Measurements from ENCODE around the gene DHDH. TPM values are rescaled to one million over a fixed set of nuclear protein-coding genes. Genes with fewer than 3 reads are reported as not detected.

The DHDH gene
- total and polyA plus RNA-seq, 12 donors, result 0.17 to 0.51 TPM; not detected in 10

GRCh38 chr19:48963371-48964204 lies 30.1 kb downstream of the DHDH start:
- H3K9me3 ChIP-seq, result no peaks in the 10 kb centered on the region
- H3K36me3 ChIP-seq, result peaks cover 0 to 33% (median 12%) of the 10 kb centered on the region in 9 donors
- ATAC-seq, result peak; percentile 5 to 38 (median 26)
- peaks cover 15 to 64% (median 45%) of the 10 kb centered on the region in 9 donors for H3K4me1 ChIP-seq
- H3K27ac ChIP-seq, result peak overlapping the region; percentile 72 to 96 (median 89)
- peak; percentile 78 to 82 for DNase-seq
- intact Hi-C loops (cut with DNase I), result loop anchor here in 6 of 10 donors (2.0 to 10.0 kb wide), 5 partner anchors 89 to 329 kb away; partner anchors contain the start of genes PPP1R15A (in 3 of the 6), CA11 (in 2 of the 6) and DBP (in 2 of the 6)
- WGBS, 2 donors, result 17 to 19% methylated on average over 28 of the region's 28 CpGs
- no peak for TF ChIP-seq CTCF (IDR thresholded peaks at IDR 0.05)
- peak overlapping the region in 9 of 10 donors; percentile 7 to 100 (median 88) for H3K4me3 ChIP-seq
- H3K27me3 ChIP-seq, result no peaks in the 10 kb centered on the region

- Histone ChIP-seq H3K36me3 (peaks cover 0 to 38% (median 20%) of the 10 kb centered on the region in 9 donors), H3K9me3 (no peaks in the 10 kb centered on the region), H3K27ac (peak overlapping the region; percentile 72 to 96 (median 89)), H3K27me3 (no peaks in the 10 kb centered on the region), H3K4me3 (peak overlapping the region in 9 of 10 donors; percentile 68 to 100 (median 89)), H3K4me1 (peaks cover 15 to 63% (median 53%) of the 10 kb centered on the region in 9 donors)
- no peak for DNase-seq
- intact Hi-C loops (cut with DNase I), result loop anchor here in 8 of 10 donors (1.0 to 10.0 kb wide), 10 partner anchors 64 to 330 kb away; partner anchors contain the start of genes PPP1R15A (in 5 of the 8), CA11 (in 2 of the 8), DBP (in 2 of the 8) and NUCB1 (in 1 of the 8)
- 25 to 29% methylated on average over 19 of the region's 19 CpGs for WGBS, 2 donors
- peak in 1 of 8 donors; percentile 1 for ATAC-seq
- TF ChIP-seq CTCF (IDR thresholded peaks at IDR 0.05), result no peak
Observed at GRCh38 chr19:48964205-48965039, 30.9 kb downstream of the DHDH start.

- H3K27ac ChIP-seq, result peak within 1 kb of the TSS; percentile 84 to 96 (median 89)
- H3K27me3 ChIP-seq, result no peaks in the 10 kb centered on the region
- TF ChIP-seq CTCF (IDR thresholded peaks at IDR 0.05), result no peak
- peaks cover 15 to 62% (median 55%) of the 10 kb centered on the region in 9 donors for H3K4me1 ChIP-seq
- peak; percentile 98 for DNase-seq
- ATAC-seq, result peak; percentile 84 to 94 (median 91)
- no peaks in the 10 kb centered on the region for H3K9me3 ChIP-seq
- peak within 1 kb of the TSS; percentile 65 to 100 (median 88) for H3K4me3 ChIP-seq
- WGBS, 2 donors, result 0 to 3% methylated on average over 51 to 52 of the region's 52 CpGs
- peaks cover 0 to 47% (median 28%) of the 10 kb centered on the region in 9 donors for H3K36me3 ChIP-seq
- intact Hi-C loops (cut with DNase I), result loop anchor here in 8 of 10 donors (1.0 to 10.0 kb wide), 10 partner anchors 65 to 330 kb away; partner anchors contain the start of genes PPP1R15A (in 5 of the 8), CA11 (in 2 of the 8), DBP (in 2 of the 8) and NUCB1 (in 1 of the 8)
Observed at GRCh38 chr19:48965040-48965805, 31.7 kb downstream of the DHDH start, which contains the start of gene FTL. Gene FTL, plus strand, starts transcription at chr19:48965309. Its CDS starts 199 bp downstream, at chr19:48965508.

Measured in heart right ventricle (tissue), 16 donors.